WTC11 (cell line): Measurements from ENCODE around the gene ID3. TPM values are rescaled to one million over a fixed set of nuclear protein-coding genes. Genes with fewer than 3 reads are reported as not detected.

Experiments
- ATAC-seq: fragments of 200-7000 bp; cut with Tn5 transposase; 2 replicates; pipeline ENCODE4 v1.10.0; 2021; ENCODE audit warnings: mild to moderate bottlenecking, moderate library complexity
- CTCF ChIA-PET: fragments of 300-600 bp; sonication (Branson Sonifier 250); formaldehyde crosslinking; loops from one replicate; lab custom pipeline; 2021; ENCODE audit warnings: antibody characterized with exemption; lab: Charles Lee
- POLR2A ChIA-PET: fragments of 350-600 bp; sonication (Branson Sonifier 250); formaldehyde crosslinking; loops from one replicate; lab custom pipeline; 2021; ENCODE audit warnings: antibody characterized with exemption; lab: Charles Lee
- DNase-seq: peaks from one replicate; pipeline ENCODE4 v3.0.0; 2021; ENCODE audit warnings: low spot score
- H3K27ac Mint-ChIP-seq: 2 replicates; pipeline ENCODE4 v1.8.0; 2021; ENCODE audit warnings: mixed read lengths
- H3K27me3 Mint-ChIP-seq: 2 replicates; pipeline ENCODE4 v1.8.0; 2021; ENCODE audit warnings: low read depth, mild to moderate bottlenecking, moderate library complexity, mixed read lengths
- H3K36me3 Mint-ChIP-seq: 2 replicates; pipeline ENCODE4 v1.8.0; 2021; ENCODE audit warnings: mixed read lengths
- H3K4me1 Mint-ChIP-seq: 2 replicates; pipeline ENCODE4 v1.8.0; 2022; ENCODE audit warnings: mixed read lengths
- H3K4me3 Mint-ChIP-seq: 2 replicates; pipeline ENCODE4 v1.8.0; 2021; ENCODE audit warnings: mild to moderate bottlenecking, moderate library complexity, mixed read lengths
- H3K9me3 Mint-ChIP-seq: 2 replicates; pipeline ENCODE4 v1.8.0; 2021; ENCODE audit warnings: mixed read lengths
- ELF4 ChIP-seq: sonication (generic); formaldehyde crosslinking; IDR thresholded peaks from 2 replicates; pipeline ENCODE4 v1.8.1; 2022; ENCODE audit warnings: low read depth, mild to moderate bottlenecking, moderate library complexity, missing genetic modification reagents
- ETV6 ChIP-seq: sonication (generic); formaldehyde crosslinking; IDR thresholded peaks from 2 replicates; pipeline ENCODE4 v1.8.1; 2022; ENCODE audit warnings: mild to moderate bottlenecking, missing genetic modification reagents
- FOXK1 ChIP-seq: sonication (generic); formaldehyde crosslinking; IDR thresholded peaks from 2 replicates; pipeline ENCODE4 v1.8.0; 2022; ENCODE audit warnings: mild to moderate bottlenecking, moderate library complexity, missing genetic modification reagents
- FOXP1 ChIP-seq: sonication (generic); formaldehyde crosslinking; IDR thresholded peaks from 2 replicates; pipeline ENCODE4 v1.8.0; 2022; ENCODE audit warnings: missing genetic modification reagents, mild to moderate bottlenecking, moderate library complexity, borderline replicate concordance
- GABPB1 ChIP-seq: sonication (generic); formaldehyde crosslinking; IDR thresholded peaks from 2 replicates; pipeline ENCODE4 v1.8.1; 2023; ENCODE audit warnings: mild to moderate bottlenecking, missing genetic modification reagents
- GRHL2 ChIP-seq: fragments of 250-450 bp; sonication (Bioruptor Pico); IDR thresholded peaks from 2 replicates; pipeline ENCODE4 v1.8.0; 2022; ENCODE audit warnings: mild to moderate bottlenecking, moderate library complexity; ENCODE audit not compliant: insufficient replicate concordance, severe bottlenecking
- JAZF1 ChIP-seq: fragments of 250-450 bp; sonication (Bioruptor Pico); IDR thresholded peaks from 2 replicates; pipeline ENCODE4 v1.9.0; 2021; ENCODE audit warnings: moderate library complexity, mild to moderate bottlenecking, inconsistent platforms
- JUN ChIP-seq: sonication (generic); formaldehyde crosslinking; IDR thresholded peaks from 2 replicates; pipeline ENCODE4 v1.8.0; 2023; ENCODE audit warnings: mild to moderate bottlenecking, missing genetic modification reagents
- KAT7 ChIP-seq: sonication (generic); formaldehyde crosslinking; IDR thresholded peaks from 2 replicates; pipeline ENCODE4 v1.8.1; 2023; ENCODE audit warnings: missing genetic modification reagents, mild to moderate bottlenecking, borderline replicate concordance
- NFE2L1 ChIP-seq: sonication (generic); formaldehyde crosslinking; IDR thresholded peaks from 2 replicates; pipeline ENCODE4 v1.8.1; 2023; ENCODE audit warnings: missing genetic modification reagents
- OVOL2 ChIP-seq: fragments of 250-450 bp; sonication (Bioruptor Pico); IDR thresholded peaks from 2 replicates; pipeline ENCODE4 v1.9.0; 2021; ENCODE audit warnings: mild to moderate bottlenecking, borderline replicate concordance
- SMAD4 ChIP-seq: sonication (generic); formaldehyde crosslinking; IDR thresholded peaks from 2 replicates; pipeline ENCODE4 v1.8.0; 2022; ENCODE audit warnings: mild to moderate bottlenecking, missing genetic modification reagents
- SP1 ChIP-seq: sonication (generic); formaldehyde crosslinking; conservative IDR thresholded peaks from 2 replicates; pipeline ENCODE4 v1.8.1; 2022; ENCODE audit warnings: missing genetic modification reagents
- TEAD4 ChIP-seq: sonication (generic); formaldehyde crosslinking; IDR thresholded peaks from 2 replicates; pipeline ENCODE4 v1.8.0; 2022; ENCODE audit warnings: mild to moderate bottlenecking, missing genetic modification reagents
- ZNF121 ChIP-seq: sonication (generic); formaldehyde crosslinking; IDR thresholded peaks from 2 replicates; pipeline ENCODE4 v1.8.0; 2023; ENCODE audit warnings: missing genetic modification reagents
- ZNF138 ChIP-seq: sonication (generic); formaldehyde crosslinking; conservative IDR thresholded peaks from 2 replicates; pipeline ENCODE4 v1.8.1; 2022; ENCODE audit warnings: mild to moderate bottlenecking, moderate library complexity, missing genetic modification reagents
- ZNF317 ChIP-seq: sonication (generic); formaldehyde crosslinking; IDR thresholded peaks from 2 replicates; pipeline ENCODE4 v1.8.1; 2023; ENCODE audit warnings: low read depth, mild to moderate bottlenecking, moderate library complexity, missing genetic modification reagents, borderline replicate concordance
- total RNA-seq: library from RNA; stranded (reverse); gene quantifications from 3 replicates; pipeline ENCODE4 v1.2.3, GENCODE V29; 2021
- TF ChIP-seq, protein P1 (sequence below): sonication (generic); formaldehyde crosslinking; IDR thresholded peaks from 2 replicates; pipeline ENCODE4 v1.8.1; 2022; ENCODE audit warnings: missing genetic modification reagents, borderline replicate concordance
- TF ChIP-seq, protein P2 (sequence below): sonication (generic); formaldehyde crosslinking; IDR thresholded peaks from 2 replicates; pipeline ENCODE4 v1.8.0; 2022; ENCODE audit warnings: mild to moderate bottlenecking, missing genetic modification reagents
- TF ChIP-seq, protein P3 (sequence below): sonication (generic); formaldehyde crosslinking; IDR thresholded peaks from 2 replicates; pipeline ENCODE4 v1.8.1; 2023; ENCODE audit warnings: mild to moderate bottlenecking, missing genetic modification reagents, moderate library complexity
- TF ChIP-seq, protein P4 (sequence below): sonication (generic); formaldehyde crosslinking; IDR thresholded peaks from 2 replicates; pipeline ENCODE4 v1.8.1; 2022; ENCODE audit warnings: low read depth, mild to moderate bottlenecking, moderate library complexity, missing genetic modification reagents, borderline replicate concordance
- TF ChIP-seq, protein P5 (sequence below): sonication (generic); formaldehyde crosslinking; IDR thresholded peaks from 2 replicates; pipeline ENCODE4 v1.8.0; 2023; ENCODE audit warnings: missing genetic modification reagents, mild to moderate bottlenecking, borderline replicate concordance
- TF ChIP-seq, protein P6 (sequence below): fragments of 250-450 bp; sonication (Bioruptor Pico); IDR thresholded peaks from 2 replicates; pipeline ENCODE4 v1.8.0; 2021; ENCODE audit warnings: mild to moderate bottlenecking
- TF ChIP-seq, protein P7 (sequence below): sonication (generic); formaldehyde crosslinking; conservative IDR thresholded peaks from 2 replicates; pipeline ENCODE4 v1.8.1; 2022; ENCODE audit warnings: mild to moderate bottlenecking, missing genetic modification reagents
- TF ChIP-seq, protein P8 (sequence below): sonication (generic); formaldehyde crosslinking; IDR thresholded peaks from 2 replicates; pipeline ENCODE4 v1.8.0; 2022; ENCODE audit warnings: mild to moderate bottlenecking, missing genetic modification reagents

The ID3 gene
- total RNA-seq, 1 experiment from 2014 or later, result 168 TPM

DNA sequence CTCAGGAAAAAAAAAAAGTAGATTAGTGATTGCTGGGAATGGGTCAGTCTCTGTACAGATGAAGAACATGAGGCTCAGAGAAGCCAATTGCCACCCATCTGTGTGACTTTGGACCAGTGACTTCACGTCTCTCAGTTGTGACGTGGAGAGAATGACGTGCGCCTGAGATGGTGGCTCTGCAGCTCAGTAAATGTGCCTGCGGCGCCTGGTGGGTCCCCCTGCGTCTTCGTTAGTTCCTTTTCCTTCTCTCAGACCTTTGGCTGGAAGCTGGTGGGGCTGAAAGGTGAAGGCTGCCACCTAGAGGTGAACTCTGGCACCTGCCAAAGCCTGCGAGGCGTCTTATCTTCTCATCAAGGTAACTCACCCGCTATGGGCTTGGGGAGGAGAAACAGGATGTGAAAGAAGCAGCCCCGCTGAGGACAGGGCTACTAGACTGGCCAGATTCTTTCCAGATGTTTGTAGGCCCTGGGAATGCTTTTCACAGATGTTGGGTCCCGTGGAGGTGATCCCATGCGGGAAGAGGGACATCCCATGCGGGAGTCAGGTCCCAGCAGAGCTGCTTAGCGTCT is 19.5 kb downstream of the ID3 start:
- no peaks in the 10 kb centered on the region for H3K36me3 Mint-ChIP-seq
- no peak overlapping the region for H3K4me3 Mint-ChIP-seq
- ATAC-seq (peak; percentile 95), DNase-seq (peak; percentile 97)
- POLR2A ChIA-PET, result interaction anchor here (0.6 to 1.5 kb wide), 8 partner anchors 14 to 195 kb away, joined by 3 to 8 read pairs (median 5); partner anchors contain the start of genes ASAP3 and HNRNPR
- no peaks in the 10 kb centered on the region; the same call in 1 of the 2 replicates for H3K27me3 Mint-ChIP-seq
- CTCF ChIA-PET, result interaction anchor here (0.6 to 8.1 kb wide), 48 partner anchors 11 to 440 kb away, joined by 3 to 220 read pairs (median 5); partner anchors contain the start of genes ASAP3, E2F2, HNRNPR and ID3
- no peaks in the 10 kb centered on the region for H3K9me3 Mint-ChIP-seq
- peak overlapping the region; percentile 64; the same call in 1 of the 2 replicates for H3K27ac Mint-ChIP-seq
- peaks cover 10% of the 10 kb centered on the region for H3K4me1 Mint-ChIP-seq
- no peak for TF ChIP-seq NFE2L1
- no peak for TF ChIP-seq OVOL2 (CRISPR knock-in tag)
- TF ChIP-seq, protein P1, sequence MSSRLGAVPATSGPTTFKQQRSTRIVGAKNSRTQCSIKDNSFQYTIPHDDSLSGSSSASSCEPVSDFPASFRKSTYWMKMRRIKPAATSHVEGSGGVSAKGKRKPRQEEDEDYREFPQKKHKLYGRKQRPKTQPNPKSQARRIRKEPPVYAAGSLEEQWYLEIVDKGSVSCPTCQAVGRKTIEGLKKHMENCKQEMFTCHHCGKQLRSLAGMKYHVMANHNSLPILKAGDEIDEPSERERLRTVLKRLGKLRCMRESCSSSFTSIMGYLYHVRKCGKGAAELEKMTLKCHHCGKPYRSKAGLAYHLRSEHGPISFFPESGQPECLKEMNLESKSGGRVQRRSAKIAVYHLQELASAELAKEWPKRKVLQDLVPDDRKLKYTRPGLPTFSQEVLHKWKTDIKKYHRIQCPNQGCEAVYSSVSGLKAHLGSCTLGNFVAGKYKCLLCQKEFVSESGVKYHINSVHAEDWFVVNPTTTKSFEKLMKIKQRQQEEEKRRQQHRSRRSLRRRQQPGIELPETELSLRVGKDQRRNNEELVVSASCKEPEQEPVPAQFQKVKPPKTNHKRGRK (CRISPR knock-in tag), result no peak
- no peak for TF ChIP-seq FOXK1 (CRISPR knock-in tag)
- no peak for TF ChIP-seq TEAD4 (CRISPR knock-in tag)
- 0 out of 2 replicates have a peak, but pooled peaks have one; percentile 36 for TF ChIP-seq ZNF121 (CRISPR knock-in tag)
- no peak for TF ChIP-seq SMAD4
- TF ChIP-seq, protein P2, sequence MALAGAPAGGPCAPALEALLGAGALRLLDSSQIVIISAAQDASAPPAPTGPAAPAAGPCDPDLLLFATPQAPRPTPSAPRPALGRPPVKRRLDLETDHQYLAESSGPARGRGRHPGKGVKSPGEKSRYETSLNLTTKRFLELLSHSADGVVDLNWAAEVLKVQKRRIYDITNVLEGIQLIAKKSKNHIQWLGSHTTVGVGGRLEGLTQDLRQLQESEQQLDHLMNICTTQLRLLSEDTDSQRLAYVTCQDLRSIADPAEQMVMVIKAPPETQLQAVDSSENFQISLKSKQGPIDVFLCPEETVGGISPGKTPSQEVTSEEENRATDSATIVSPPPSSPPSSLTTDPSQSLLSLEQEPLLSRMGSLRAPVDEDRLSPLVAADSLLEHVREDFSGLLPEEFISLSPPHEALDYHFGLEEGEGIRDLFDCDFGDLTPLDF (CRISPR knock-in tag), result no peak
- TF ChIP-seq, protein P3, sequence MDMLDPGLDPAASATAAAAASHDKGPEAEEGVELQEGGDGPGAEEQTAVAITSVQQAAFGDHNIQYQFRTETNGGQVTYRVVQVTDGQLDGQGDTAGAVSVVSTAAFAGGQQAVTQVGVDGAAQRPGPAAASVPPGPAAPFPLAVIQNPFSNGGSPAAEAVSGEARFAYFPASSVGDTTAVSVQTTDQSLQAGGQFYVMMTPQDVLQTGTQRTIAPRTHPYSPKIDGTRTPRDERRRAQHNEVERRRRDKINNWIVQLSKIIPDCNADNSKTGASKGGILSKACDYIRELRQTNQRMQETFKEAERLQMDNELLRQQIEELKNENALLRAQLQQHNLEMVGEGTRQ (CRISPR knock-in tag), result no peak
- peak; percentile 35; the same call in 1 of the 2 replicates for TF ChIP-seq SP1 (CRISPR knock-in tag)
- TF ChIP-seq, protein P4, sequence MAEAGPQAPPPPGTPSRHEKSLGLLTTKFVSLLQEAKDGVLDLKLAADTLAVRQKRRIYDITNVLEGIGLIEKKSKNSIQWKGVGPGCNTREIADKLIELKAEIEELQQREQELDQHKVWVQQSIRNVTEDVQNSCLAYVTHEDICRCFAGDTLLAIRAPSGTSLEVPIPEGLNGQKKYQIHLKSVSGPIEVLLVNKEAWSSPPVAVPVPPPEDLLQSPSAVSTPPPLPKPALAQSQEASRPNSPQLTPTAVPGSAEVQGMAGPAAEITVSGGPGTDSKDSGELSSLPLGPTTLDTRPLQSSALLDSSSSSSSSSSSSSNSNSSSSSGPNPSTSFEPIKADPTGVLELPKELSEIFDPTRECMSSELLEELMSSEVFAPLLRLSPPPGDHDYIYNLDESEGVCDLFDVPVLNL (CRISPR knock-in tag), result no peak
- TF ChIP-seq JAZF1, result no peak
- no peak for TF ChIP-seq KAT7 (CRISPR knock-in tag)
- TF ChIP-seq FOXP1, result no peak
- no peak for TF ChIP-seq JUN (CRISPR knock-in tag)
- TF ChIP-seq, protein P5, sequence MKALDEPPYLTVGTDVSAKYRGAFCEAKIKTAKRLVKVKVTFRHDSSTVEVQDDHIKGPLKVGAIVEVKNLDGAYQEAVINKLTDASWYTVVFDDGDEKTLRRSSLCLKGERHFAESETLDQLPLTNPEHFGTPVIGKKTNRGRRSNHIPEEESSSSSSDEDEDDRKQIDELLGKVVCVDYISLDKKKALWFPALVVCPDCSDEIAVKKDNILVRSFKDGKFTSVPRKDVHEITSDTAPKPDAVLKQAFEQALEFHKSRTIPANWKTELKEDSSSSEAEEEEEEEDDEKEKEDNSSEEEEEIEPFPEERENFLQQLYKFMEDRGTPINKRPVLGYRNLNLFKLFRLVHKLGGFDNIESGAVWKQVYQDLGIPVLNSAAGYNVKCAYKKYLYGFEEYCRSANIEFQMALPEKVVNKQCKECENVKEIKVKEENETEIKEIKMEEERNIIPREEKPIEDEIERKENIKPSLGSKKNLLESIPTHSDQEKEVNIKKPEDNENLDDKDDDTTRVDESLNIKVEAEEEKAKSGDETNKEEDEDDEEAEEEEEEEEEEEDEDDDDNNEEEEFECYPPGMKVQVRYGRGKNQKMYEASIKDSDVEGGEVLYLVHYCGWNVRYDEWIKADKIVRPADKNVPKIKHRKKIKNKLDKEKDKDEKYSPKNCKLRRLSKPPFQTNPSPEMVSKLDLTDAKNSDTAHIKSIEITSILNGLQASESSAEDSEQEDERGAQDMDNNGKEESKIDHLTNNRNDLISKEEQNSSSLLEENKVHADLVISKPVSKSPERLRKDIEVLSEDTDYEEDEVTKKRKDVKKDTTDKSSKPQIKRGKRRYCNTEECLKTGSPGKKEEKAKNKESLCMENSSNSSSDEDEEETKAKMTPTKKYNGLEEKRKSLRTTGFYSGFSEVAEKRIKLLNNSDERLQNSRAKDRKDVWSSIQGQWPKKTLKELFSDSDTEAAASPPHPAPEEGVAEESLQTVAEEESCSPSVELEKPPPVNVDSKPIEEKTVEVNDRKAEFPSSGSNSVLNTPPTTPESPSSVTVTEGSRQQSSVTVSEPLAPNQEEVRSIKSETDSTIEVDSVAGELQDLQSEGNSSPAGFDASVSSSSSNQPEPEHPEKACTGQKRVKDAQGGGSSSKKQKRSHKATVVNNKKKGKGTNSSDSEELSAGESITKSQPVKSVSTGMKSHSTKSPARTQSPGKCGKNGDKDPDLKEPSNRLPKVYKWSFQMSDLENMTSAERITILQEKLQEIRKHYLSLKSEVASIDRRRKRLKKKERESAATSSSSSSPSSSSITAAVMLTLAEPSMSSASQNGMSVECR (CRISPR knock-in tag), result no peak
- TF ChIP-seq, protein P6, sequence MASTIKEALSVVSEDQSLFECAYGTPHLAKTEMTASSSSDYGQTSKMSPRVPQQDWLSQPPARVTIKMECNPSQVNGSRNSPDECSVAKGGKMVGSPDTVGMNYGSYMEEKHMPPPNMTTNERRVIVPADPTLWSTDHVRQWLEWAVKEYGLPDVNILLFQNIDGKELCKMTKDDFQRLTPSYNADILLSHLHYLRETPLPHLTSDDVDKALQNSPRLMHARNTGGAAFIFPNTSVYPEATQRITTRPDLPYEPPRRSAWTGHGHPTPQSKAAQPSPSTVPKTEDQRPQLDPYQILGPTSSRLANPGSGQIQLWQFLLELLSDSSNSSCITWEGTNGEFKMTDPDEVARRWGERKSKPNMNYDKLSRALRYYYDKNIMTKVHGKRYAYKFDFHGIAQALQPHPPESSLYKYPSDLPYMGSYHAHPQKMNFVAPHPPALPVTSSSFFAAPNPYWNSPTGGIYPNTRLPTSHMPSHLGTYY, result no peak
- no peak for TF ChIP-seq ELF4 (CRISPR knock-in tag)
- no peak for TF ChIP-seq GABPB1 (CRISPR knock-in tag)
- peak; percentile 30; the same call in 1 of the 2 replicates for TF ChIP-seq ETV6 (CRISPR knock-in tag)
- TF ChIP-seq ZNF317 (CRISPR knock-in tag), result no peak
- TF ChIP-seq, protein P7, sequence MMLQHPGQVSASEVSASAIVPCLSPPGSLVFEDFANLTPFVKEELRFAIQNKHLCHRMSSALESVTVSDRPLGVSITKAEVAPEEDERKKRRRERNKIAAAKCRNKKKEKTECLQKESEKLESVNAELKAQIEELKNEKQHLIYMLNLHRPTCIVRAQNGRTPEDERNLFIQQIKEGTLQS (CRISPR knock-in tag), result no peak
- TF ChIP-seq GRHL2 (CRISPR knock-in tag), result no peak
- no peak for TF ChIP-seq ZNF138 (CRISPR knock-in tag)
- TF ChIP-seq, protein P8, sequence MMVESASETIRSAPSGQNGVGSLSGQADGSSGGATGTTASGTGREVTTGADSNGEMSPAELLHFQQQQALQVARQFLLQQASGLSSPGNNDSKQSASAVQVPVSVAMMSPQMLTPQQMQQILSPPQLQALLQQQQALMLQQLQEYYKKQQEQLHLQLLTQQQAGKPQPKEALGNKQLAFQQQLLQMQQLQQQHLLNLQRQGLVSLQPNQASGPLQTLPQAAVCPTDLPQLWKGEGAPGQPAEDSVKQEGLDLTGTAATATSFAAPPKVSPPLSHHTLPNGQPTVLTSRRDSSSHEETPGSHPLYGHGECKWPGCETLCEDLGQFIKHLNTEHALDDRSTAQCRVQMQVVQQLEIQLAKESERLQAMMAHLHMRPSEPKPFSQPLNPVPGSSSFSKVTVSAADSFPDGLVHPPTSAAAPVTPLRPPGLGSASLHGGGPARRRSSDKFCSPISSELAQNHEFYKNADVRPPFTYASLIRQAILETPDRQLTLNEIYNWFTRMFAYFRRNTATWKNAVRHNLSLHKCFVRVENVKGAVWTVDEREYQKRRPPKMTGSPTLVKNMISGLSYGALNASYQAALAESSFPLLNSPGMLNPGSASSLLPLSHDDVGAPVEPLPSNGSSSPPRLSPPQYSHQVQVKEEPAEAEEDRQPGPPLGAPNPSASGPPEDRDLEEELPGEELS (CRISPR knock-in tag), result no peak
